Body of pancreas (tissue), 4 donors: ENCODE data around the gene MAP4K2. TPM values are rescaled to one million over a fixed set of nuclear protein-coding genes. Genes with fewer than 3 reads are reported as not detected.
A peak's percentile ranks its signal among the peaks of the same experiment; 100 is the strongest.

Experiments
- ATAC-seq: fragments of 150-250 bp; one replicate; pipeline ENCODE4 v1.9.1; 2016
- DNase-seq, 4 donors: peaks; one replicate each; pipeline ENCODE4 v3.0.0-alpha.2; 2019
- H3K27ac ChIP-seq, 4 donors: fragments of 200-600 bp; sonication (generic); 1 replicate in 3 of 4; 2 replicates in 1 of 4; pipeline versions ENCODE4 v1.5.1 to v1.6.1; 2016 to 2019; ENCODE audit warnings: mild to moderate bottlenecking in 1 of 4, mixed read lengths in 1 of 4, moderate library complexity in 1 of 4
- H3K27me3 ChIP-seq, 2 donors: fragments of 200-600 bp; sonication (generic); one replicate each; pipeline ENCODE4 v1.6.0; 2016; ENCODE audit warnings: mild to moderate bottlenecking in 1 of 2
- H3K36me3 ChIP-seq, 2 donors: fragments of 200-600 bp; sonication (generic); replicated peaks in 1 of 2; 2 replicates each; pipeline ENCODE4 v1.5.1; 2016; ENCODE audit warnings: low read depth in 2 of 2; ENCODE audit not compliant: insufficient read depth in 1 of 2
- H3K4me1 ChIP-seq: fragments of 200-600 bp; sonication (generic); one replicate; pipeline ENCODE4 v1.6.0; 2016
- H3K4me3 ChIP-seq, 2 donors: fragments of 200-600 bp; sonication (generic); 1 replicate in 1 of 2; 2 replicates in 1 of 2; pipeline ENCODE4 v1.5.1; 2016 to 2019
- H3K9me3 ChIP-seq, 3 donors: fragments of 200-600 bp; sonication (generic); 1 replicate in 2 of 3; 2 replicates in 1 of 3; pipeline ENCODE4 v1.5.1; 2016
- CTCF ChIP-seq, 7 experiments: fragments of 450-650 bp in 4 of 7; fragments of 200-600 bp in 3 of 7; sonication (generic) in 3 of 7; IDR thresholded peaks; one replicate each; pipeline ENCODE4 v1.5.1; 2016 to 2019; ENCODE audit warnings: antibody characterized with exemption in 7 of 7
- POLR2A ChIP-seq, 3 donors: fragments of 450-650 bp; IDR thresholded peaks; one replicate each; pipeline ENCODE4 v1.6.1; 2016; ENCODE audit warnings: antibody characterized with exemption in 3 of 3, mild to moderate bottlenecking in 2 of 3
- WGBS, 2 donors: methylation state at CpG; one replicate each; pipeline ENCODE4 v1.1.5; 2017; 5-methylcytosine and 5-hydroxymethylcytosine counted together
- intact Hi-C: fragments of 100-400 bp; cut with DNase I; formaldehyde crosslinking; loops from one replicate; pipeline ENCODE4 v1.15.1; 2023
- total RNA-seq, 2 donors: library from RNA; depleted of rRNA; stranded (reverse); fragments of >200 nt; gene quantifications; one replicate each; pipeline ENCODE4 v1.1.0, GENCODE V29; 2016

Gene MAP4K2
- total RNA-seq, 2 donors from 2014 or later = 10.4 to 18.1 TPM

- H3K4me3 ChIP-seq = no peak overlapping the region
- DNase-seq (no peak), ATAC-seq (no peak)
- TF ChIP-seq CTCF (IDR thresholded peaks at IDR 0.05) = no peak
- no peak for TF ChIP-seq POLR2A (IDR thresholded peaks at IDR 0.05)
- no peaks in the 10 kb centered on the region for H3K27me3 ChIP-seq
- H3K36me3 ChIP-seq = peaks cover 37 to 51% of the 10 kb centered on the region in 2 donors
- 60 to 80% methylated on average over 3 of the region's 3 CpGs for WGBS, 2 donors
- intact Hi-C loops = no loop called here
- peaks cover 43% of the 10 kb centered on the region for H3K4me1 ChIP-seq
- peak overlapping the region in 1 of 4 donors; percentile 20 for H3K27ac ChIP-seq
- no peaks in the 10 kb centered on the region for H3K9me3 ChIP-seq
Observed at GRCh38 chr11:64772303-64773018, 30.6 kb downstream of the MAP4K2 start.

- WGBS, 2 donors = 67 to 76% methylated on average over 2 of the region's 2 CpGs
- H3K4me1 ChIP-seq = peaks cover 39% of the 10 kb centered on the region
- peak overlapping the region in 1 of 4 donors; percentile 20 for H3K27ac ChIP-seq
- no peaks in the 10 kb centered on the region for H3K27me3 ChIP-seq
- peaks cover 43 to 57% of the 10 kb centered on the region in 2 donors for H3K36me3 ChIP-seq
- DNase-seq (no peak), ATAC-seq (no peak)
- no peak overlapping the region for H3K4me3 ChIP-seq
- TF ChIP-seq CTCF (IDR thresholded peaks at IDR 0.05) (no peak), POLR2A (IDR thresholded peaks at IDR 0.05) (no peak)
- intact Hi-C loops = no loop called here
- no peaks in the 10 kb centered on the region for H3K9me3 ChIP-seq
Observed at GRCh38 chr11:64771861-64772260, 31.2 kb downstream of the MAP4K2 start.

- DNase-seq (no peak), ATAC-seq (no peak)
- no peak overlapping the region for H3K4me3 ChIP-seq
- 89 to 95% methylated on average over 12 of the region's 12 CpGs for WGBS, 2 donors
- TF ChIP-seq POLR2A (IDR thresholded peaks at IDR 0.05) (no peak), CTCF (IDR thresholded peaks at IDR 0.05) (no peak)
- H3K27me3 ChIP-seq = no peaks in the 10 kb centered on the region
- H3K27ac ChIP-seq = no peak overlapping the region
- intact Hi-C loops = no loop called here
- peaks cover 53 to 70% of the 10 kb centered on the region in 2 donors for H3K36me3 ChIP-seq
- H3K4me1 ChIP-seq = peaks cover 21% of the 10 kb centered on the region
- H3K9me3 ChIP-seq = no peaks in the 10 kb centered on the region
Observed at GRCh38 chr11:64770120-64770519, 32.9 kb downstream of the MAP4K2 start.

- Histone ChIP-seq H3K36me3 (peaks cover 58 to 70% of the 10 kb centered on the region in 2 donors), H3K27ac (no peak overlapping the region), H3K4me3 (no peak overlapping the region), H3K4me1 (peaks cover 18% of the 10 kb centered on the region), H3K27me3 (no peaks in the 10 kb centered on the region), H3K9me3 (no peaks in the 10 kb centered on the region)
- intact Hi-C loops = no loop called here
- 88 to 89% methylated on average over 6 of the region's 6 CpGs for WGBS, 2 donors
- TF ChIP-seq CTCF (IDR thresholded peaks at IDR 0.05) = no peak
- no peak for TF ChIP-seq POLR2A (IDR thresholded peaks at IDR 0.05)
- DNase-seq (no peak), ATAC-seq (no peak)
Observed at GRCh38 chr11:64769283-64769682, 33.7 kb downstream of the MAP4K2 start.

GRCh38 chr11:64768300-64768694 lies 34.7 kb downstream of the MAP4K2 start:
- TF ChIP-seq CTCF (IDR thresholded peaks at IDR 0.05) (no peak), POLR2A (IDR thresholded peaks at IDR 0.05) (no peak)
- peaks cover 49 to 67% of the 10 kb centered on the region in 2 donors for H3K36me3 ChIP-seq
- intact Hi-C loops = no loop called here
- H3K27ac ChIP-seq = no peak overlapping the region
- H3K4me3 ChIP-seq = no peak overlapping the region
- no peaks in the 10 kb centered on the region for H3K9me3 ChIP-seq
- WGBS, 2 donors = 80 to 91% methylated on average over 6 of the region's 6 CpGs
- DNase-seq (no peak), ATAC-seq (no peak)
- H3K4me1 ChIP-seq = peaks cover 22% of the 10 kb centered on the region
- H3K27me3 ChIP-seq = no peaks in the 10 kb centered on the region
